GM21717 (cell line): Measurements from ENCODE around the gene CHD6.

Experiments used
- ATAC-seq: cut with Tn5 transposase; IDR thresholded peaks from one replicate; pipeline ENCODE4 v1.9.1; 2021; ENCODE audit warnings: mild to moderate bottlenecking, moderate library complexity; ENCODE audit not compliant: unreplicated experiment

CHD6 gene

GRCh38 chr20:41476013-41476441, 142.2 kb downstream of the CHD6 start:
- ATAC-seq = no peak

DNA sequence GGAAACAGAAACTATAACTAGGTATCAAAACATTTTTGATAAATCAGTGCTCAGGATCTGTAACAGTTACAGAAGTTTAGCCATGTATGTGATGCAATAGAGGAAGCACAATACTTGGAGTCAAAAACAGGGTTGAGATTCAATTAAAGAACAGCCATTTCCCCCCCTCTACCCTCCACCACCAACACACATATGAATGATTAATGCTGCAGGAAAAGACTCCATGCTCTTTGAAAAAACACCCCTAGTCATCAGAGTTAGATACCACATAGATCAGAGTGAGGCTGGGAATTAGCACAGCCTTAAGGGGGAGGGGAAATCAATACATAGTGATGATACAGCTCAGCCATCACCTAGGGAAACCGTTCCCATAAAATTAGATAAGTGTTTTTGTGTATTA, 142.7 kb downstream of the CHD6 start:
- no peak for ATAC-seq

GRCh38 chr20:41470362-41471095, 147.6 kb downstream of the CHD6 start:
- no peak for ATAC-seq

DNA sequence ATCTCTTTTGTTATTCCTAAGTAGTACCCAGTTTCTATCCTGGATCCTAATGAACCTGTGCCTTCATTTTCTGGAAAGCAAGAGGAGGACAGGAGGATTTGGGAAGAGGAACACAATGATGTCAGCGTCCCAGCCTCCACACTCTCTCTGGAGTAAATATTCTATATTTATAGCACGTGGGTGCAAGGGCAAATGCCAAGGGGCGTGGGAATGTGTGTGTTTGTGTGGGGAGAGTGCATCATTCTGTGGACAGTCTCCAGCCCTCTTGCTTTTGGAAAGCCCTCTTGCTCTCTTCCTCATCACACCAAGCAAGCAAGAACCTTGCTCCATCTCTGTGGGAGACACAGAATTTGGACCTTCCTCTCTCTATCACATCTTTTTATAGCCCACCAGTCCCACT, 148.3 kb downstream of the CHD6 start:
- no peak for ATAC-seq

DNA sequence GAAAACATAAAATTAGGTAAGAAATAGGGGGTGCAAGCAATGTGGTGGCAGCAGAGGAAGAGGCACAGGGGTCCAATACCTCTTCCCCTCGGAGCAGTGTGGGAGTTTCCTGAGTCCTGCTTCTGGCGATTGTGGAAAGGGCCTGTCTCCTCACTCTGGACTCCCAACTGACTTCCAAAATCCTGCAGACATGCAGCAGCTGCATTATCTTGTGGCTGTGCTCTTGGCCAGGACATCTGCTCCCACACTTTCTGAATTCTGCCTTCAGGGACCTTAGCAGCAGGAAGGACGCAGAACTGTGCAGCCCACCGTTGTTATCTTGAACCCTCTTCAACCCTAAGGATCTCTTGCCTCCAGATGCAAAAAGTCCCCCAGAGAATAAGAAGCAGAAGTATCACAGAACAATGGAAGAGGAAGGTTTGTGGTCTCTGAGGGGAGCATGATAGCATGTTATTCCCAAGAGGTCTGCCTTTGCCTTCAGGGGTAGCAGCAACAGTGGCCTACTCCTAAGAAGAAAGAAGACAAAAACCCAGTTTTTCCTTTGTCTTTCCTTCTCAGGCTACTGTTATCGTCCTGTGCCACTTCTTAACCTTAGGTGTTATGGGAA, 149.1 kb downstream of the CHD6 start:
- ATAC-seq = no peak

DNA sequence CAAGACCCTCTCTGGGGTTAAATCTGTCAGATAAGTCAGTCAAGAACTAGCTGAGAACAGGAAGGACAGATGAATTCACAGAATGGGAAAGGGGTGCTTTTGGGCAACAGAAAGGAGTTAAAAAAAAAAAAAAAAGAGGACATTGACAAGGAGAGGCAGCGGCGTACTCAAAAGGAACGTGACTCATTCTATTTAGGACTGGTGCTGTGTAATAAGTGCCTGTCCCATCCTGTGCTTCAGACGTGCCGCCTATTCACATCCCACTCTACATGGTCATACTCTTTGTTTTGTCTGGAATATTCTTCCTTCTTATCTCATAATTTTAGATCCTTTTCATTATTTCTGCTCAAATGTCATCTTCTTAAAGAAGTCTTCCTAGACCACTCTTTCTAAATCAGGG, 150.5 kb downstream of the CHD6 start:
- no peak for ATAC-seq

- ATAC-seq = no peak
Observed at GRCh38 chr20:41467220-41467619, 151.0 kb downstream of the CHD6 start.

- ATAC-seq = no peak
Observed at GRCh38 chr20:41463567-41463966, 154.6 kb downstream of the CHD6 start.

GRCh38 chr20:41462372-41463161, 155.6 kb downstream of the CHD6 start:
- no peak for ATAC-seq

- ATAC-seq = no peak
Observed at GRCh38 chr20:41458761-41459160, 159.4 kb downstream of the CHD6 start.

DNA sequence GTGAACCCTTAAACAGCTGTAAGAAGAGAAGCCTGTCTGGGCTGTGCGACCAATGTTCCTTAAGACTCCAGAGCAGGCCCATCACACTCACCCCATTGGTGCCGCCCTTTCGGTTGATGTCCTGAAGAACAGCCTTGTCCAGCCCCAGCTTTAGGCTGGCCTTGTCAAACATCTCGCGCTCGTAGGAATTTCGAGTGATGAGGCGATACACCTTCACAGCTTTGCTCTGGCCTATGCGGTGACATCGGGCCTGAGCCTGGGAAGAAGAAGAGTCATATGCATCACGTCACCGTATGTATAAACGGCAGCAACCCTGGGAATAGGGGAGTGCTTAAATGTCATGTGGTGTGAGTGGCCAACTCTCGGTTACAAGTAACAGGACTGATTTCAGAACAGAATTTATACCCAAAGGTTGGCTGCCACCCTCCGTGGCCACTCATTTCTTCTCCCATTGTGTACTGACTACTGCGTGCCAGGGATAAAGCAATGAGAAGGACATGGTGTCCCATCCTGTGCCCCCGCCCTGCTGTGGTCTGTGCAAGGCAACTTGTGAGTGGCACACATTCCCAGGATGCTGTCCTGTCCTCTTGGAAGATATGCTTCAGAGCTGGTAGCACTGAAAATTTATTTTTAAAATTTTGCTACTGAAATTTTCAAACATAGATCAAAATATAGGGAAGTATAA, 160.9 kb downstream of the CHD6 start:
- ATAC-seq = no peak

DNA sequence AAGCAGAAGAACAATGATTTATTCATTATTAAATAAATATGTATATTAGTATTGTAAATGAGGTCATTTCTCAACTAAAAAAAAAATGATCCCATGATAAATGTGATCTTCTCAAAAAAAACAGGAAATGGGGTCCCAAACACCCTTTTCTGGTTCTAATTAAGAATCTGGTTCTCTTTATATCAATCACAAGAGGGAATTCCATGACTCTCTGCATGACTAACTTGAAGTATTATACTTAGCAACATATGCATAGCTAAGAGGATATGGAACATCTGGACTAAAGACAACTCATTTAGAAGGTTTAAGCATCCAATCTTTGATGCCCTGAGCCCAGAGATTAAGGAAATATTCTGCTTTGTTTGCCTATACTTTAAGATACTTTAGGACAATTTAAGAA, 161.8 kb downstream of the CHD6 start:
- ATAC-seq = no peak

GRCh38 chr20:41454250-41454649, 163.9 kb downstream of the CHD6 start:
- ATAC-seq = no peak

DNA sequence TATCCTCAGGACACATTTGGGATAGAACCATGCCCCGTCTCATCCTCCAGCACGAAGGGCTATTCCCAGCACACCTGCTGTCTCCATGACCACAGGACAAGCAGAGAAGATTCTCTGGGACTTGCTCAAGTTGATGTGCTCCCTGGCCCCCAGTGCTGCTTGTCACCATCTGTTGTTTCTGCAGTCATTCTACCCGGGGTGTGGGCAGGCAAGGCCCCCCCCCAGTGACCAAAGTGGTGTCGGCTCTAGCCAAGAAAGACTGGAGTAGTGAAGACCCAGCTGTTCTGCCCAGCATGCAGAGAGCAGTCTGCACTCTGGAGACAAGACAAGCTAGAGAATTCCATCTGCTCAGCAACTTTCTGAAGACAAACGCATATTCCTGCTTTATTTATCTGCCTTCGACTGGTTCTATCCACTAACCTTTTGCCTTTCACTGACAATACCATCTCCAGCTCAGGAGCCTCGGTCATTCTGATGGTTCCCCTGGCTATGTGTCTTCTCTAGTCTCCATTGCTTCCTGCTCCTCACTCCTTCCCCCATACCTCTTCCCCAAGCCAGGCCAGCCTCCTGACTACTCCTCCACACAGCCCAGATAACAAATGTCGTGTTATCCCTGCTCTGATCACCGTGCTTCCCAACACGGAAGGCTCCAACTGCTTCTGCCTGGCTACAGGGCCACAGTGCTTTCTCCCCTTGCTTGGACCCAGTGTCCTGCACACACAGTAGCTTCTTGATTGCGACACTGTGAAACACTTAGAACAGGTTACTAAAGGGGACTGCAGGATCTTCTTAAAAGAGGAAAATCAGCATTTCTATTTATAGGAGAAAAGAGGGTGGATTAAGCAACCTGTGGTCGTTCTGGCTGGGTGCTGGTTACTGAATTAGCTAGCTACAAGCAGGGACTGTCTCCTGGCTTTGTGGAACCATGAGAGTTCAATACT, 164.9 kb downstream of the CHD6 start:
- no peak for ATAC-seq

GRCh38 chr20:41452226-41452625, 166.0 kb downstream of the CHD6 start:
- ATAC-seq = no peak

GRCh38 chr20:41447006-41447405, 171.2 kb downstream of the CHD6 start:
- ATAC-seq = no peak

DNA sequence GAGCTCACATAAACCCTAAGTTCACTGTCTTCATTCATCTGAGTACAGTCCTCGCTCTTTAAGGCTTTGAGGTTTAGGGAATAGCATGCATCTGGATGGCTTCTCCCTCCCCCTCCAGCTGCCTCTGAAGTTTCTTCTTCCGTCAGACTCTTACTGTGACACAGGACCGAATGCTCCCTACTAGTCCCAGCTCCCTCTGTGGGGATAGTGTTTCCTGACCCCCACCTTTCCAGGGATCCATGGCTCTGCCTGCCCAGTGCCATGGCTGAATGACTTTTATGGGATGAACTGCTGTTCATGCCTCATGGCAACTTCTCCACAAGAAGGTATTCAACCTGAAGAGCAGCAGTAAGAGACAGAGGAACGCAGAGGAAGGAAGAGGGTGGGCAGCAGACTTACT, 171.7 kb downstream of the CHD6 start:
- no peak for ATAC-seq

DNA sequence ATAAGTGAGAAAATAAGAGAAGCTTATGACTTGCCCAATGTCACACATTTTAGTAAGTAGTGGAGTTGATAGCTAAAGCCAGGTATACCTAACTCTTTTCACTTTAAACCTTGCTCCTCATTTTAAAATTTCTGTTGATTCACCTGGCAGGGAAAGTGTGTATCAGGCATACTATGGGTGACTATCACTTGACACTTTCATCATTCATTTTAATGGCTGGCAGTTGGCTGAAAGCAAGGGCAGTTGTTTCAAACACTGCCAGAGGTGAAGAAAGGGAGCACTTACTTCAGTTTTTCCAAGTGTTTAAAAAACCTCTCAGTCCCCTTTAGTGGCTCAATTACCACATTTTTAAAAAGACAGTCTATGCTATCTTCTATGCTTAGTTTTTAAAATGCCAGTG, 173.4 kb downstream of the CHD6 start:
- no peak for ATAC-seq

GRCh38 chr20:41443691-41444090, 174.5 kb downstream of the CHD6 start:
- ATAC-seq = no peak

DNA sequence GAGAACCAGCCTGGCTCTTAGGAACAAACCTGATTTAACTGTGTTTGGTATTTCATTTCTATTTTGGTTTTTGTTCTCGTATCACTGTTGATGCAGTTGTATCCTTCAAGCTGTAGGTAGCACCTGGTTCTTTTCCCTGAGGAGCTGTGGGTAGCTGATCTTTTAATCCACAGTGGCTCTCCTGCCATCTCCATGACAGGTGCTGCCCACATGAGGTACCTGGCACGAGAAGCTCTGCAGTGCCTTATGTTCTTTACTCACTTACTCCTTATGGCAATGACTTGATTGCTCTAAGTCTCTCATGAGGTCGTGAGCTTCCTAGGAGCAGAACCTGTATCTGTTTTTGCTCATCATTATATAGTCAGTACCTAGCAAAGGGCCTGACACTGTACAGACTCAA, 177.3 kb downstream of the CHD6 start:
- no peak for ATAC-seq
